ENCODE results near the gene DNMT3A. TPM values are rescaled to one million over a fixed set of nuclear protein-coding genes. Genes with fewer than 3 reads are reported as not detected.

The DNMT3A gene
- total and polyA plus RNA-seq, 2 of the 8 experiments (the other 6 are each of a cell fraction or from before 2014, with no cell fraction given): 33.6 to 178 TPM

DNA sequence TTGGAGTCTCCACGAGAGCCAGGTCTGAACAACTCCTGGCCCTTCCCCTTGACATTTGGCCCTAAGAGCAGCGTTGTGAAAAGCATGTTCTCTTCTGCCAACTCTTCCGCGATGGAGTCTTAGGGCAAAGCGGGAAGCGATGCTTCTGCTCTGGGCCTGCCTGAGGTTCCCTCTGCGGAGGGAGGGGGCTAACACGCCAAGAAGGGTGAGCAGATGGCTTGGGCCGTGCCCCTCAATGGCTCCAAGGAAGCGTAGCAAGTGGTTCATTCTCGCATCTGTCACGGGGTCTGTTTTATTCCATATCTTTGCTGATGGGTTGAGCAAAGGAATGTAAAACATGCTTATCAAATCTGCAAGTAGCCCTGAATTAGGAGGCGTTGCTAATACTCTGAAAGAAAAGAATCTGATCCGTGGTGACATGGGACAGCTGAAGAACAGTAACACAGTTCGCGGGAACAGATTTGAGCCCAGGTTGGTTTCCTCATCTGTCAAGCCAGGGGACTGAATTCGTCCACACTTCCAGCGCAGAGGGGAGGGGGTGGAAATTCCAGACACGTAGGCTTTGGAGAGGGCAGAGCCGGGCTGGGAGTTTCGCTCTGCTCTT lies 38.0 kb downstream of the DNMT3A start (continued):
- TF ChIP-seq, protein P1, sequence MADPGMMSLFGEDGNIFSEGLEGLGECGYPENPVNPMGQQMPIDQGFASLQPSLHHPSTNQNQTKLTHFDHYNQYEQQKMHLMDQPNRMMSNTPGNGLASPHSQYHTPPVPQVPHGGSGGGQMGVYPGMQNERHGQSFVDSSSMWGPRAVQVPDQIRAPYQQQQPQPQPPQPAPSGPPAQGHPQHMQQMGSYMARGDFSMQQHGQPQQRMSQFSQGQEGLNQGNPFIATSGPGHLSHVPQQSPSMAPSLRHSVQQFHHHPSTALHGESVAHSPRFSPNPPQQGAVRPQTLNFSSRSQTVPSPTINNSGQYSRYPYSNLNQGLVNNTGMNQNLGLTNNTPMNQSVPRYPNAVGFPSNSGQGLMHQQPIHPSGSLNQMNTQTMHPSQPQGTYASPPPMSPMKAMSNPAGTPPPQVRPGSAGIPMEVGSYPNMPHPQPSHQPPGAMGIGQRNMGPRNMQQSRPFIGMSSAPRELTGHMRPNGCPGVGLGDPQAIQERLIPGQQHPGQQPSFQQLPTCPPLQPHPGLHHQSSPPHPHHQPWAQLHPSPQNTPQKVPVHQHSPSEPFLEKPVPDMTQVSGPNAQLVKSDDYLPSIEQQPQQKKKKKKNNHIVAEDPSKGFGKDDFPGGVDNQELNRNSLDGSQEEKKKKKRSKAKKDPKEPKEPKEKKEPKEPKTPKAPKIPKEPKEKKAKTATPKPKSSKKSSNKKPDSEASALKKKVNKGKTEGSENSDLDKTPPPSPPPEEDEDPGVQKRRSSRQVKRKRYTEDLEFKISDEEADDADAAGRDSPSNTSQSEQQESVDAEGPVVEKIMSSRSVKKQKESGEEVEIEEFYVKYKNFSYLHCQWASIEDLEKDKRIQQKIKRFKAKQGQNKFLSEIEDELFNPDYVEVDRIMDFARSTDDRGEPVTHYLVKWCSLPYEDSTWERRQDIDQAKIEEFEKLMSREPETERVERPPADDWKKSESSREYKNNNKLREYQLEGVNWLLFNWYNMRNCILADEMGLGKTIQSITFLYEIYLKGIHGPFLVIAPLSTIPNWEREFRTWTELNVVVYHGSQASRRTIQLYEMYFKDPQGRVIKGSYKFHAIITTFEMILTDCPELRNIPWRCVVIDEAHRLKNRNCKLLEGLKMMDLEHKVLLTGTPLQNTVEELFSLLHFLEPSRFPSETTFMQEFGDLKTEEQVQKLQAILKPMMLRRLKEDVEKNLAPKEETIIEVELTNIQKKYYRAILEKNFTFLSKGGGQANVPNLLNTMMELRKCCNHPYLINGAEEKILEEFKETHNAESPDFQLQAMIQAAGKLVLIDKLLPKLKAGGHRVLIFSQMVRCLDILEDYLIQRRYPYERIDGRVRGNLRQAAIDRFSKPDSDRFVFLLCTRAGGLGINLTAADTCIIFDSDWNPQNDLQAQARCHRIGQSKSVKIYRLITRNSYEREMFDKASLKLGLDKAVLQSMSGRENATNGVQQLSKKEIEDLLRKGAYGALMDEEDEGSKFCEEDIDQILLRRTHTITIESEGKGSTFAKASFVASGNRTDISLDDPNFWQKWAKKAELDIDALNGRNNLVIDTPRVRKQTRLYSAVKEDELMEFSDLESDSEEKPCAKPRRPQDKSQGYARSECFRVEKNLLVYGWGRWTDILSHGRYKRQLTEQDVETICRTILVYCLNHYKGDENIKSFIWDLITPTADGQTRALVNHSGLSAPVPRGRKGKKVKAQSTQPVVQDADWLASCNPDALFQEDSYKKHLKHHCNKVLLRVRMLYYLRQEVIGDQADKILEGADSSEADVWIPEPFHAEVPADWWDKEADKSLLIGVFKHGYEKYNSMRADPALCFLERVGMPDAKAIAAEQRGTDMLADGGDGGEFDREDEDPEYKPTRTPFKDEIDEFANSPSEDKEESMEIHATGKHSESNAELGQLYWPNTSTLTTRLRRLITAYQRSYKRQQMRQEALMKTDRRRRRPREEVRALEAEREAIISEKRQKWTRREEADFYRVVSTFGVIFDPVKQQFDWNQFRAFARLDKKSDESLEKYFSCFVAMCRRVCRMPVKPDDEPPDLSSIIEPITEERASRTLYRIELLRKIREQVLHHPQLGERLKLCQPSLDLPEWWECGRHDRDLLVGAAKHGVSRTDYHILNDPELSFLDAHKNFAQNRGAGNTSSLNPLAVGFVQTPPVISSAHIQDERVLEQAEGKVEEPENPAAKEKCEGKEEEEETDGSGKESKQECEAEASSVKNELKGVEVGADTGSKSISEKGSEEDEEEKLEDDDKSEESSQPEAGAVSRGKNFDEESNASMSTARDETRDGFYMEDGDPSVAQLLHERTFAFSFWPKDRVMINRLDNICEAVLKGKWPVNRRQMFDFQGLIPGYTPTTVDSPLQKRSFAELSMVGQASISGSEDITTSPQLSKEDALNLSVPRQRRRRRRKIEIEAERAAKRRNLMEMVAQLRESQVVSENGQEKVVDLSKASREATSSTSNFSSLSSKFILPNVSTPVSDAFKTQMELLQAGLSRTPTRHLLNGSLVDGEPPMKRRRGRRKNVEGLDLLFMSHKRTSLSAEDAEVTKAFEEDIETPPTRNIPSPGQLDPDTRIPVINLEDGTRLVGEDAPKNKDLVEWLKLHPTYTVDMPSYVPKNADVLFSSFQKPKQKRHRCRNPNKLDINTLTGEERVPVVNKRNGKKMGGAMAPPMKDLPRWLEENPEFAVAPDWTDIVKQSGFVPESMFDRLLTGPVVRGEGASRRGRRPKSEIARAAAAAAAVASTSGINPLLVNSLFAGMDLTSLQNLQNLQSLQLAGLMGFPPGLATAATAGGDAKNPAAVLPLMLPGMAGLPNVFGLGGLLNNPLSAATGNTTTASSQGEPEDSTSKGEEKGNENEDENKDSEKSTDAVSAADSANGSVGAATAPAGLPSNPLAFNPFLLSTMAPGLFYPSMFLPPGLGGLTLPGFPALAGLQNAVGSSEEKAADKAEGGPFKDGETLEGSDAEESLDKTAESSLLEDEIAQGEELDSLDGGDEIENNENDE (IDR thresholded peaks at IDR 0.05; ENCODE audit: insufficient replicate concordance, low read length): no peak
- TF ChIP-seq EZH2 (IDR thresholded peaks at IDR 0.05; ENCODE audit: low read depth, low read length, severe bottlenecking): no peak
- no peak for TF ChIP-seq EP300 (IDR thresholded peaks at IDR 0.05; ENCODE audit: borderline replicate concordance in 1 of 2, low read depth in 2 of 2, low read length in 2 of 2)
- TF ChIP-seq, protein P2, sequence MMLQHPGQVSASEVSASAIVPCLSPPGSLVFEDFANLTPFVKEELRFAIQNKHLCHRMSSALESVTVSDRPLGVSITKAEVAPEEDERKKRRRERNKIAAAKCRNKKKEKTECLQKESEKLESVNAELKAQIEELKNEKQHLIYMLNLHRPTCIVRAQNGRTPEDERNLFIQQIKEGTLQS (IDR thresholded peaks at IDR 0.05; ENCODE audit: insufficient read depth, low read depth, low read length): no peak
- no peak for TF ChIP-seq BCL11A (IDR thresholded peaks at IDR 0.05; ENCODE audit: low read depth in 2 of 2, low read length in 2 of 2)
- TF ChIP-seq KDM1A (IDR thresholded peaks at IDR 0.05; ENCODE audit: borderline replicate concordance, low read length): no peak
- no peak for TF ChIP-seq CEBPB (IDR thresholded peaks at IDR 0.05; ENCODE audit: low read depth, low read length)
- no peak for TF ChIP-seq SIX5 (IDR thresholded peaks at IDR 0.05; ENCODE audit: low read depth, low read length)
- TF ChIP-seq RXRA (IDR thresholded peaks at IDR 0.05; ENCODE audit: insufficient read depth, low read depth, low read length): no peak
- no peak for TF ChIP-seq SP4 (IDR thresholded peaks at IDR 0.05; ENCODE audit: low read length)
- no peak for TF ChIP-seq TAF1 (IDR thresholded peaks at IDR 0.05; ENCODE audit: low read depth, low read length)
